NCI-H1092 (cell line): ENCODE data around the gene KIF21B.

Source experiments
- DNase-seq: peaks from one replicate; lab custom pipeline; 2025; lab: John Stamatoyannopoulos, UW

Gene KIF21B

DNA sequence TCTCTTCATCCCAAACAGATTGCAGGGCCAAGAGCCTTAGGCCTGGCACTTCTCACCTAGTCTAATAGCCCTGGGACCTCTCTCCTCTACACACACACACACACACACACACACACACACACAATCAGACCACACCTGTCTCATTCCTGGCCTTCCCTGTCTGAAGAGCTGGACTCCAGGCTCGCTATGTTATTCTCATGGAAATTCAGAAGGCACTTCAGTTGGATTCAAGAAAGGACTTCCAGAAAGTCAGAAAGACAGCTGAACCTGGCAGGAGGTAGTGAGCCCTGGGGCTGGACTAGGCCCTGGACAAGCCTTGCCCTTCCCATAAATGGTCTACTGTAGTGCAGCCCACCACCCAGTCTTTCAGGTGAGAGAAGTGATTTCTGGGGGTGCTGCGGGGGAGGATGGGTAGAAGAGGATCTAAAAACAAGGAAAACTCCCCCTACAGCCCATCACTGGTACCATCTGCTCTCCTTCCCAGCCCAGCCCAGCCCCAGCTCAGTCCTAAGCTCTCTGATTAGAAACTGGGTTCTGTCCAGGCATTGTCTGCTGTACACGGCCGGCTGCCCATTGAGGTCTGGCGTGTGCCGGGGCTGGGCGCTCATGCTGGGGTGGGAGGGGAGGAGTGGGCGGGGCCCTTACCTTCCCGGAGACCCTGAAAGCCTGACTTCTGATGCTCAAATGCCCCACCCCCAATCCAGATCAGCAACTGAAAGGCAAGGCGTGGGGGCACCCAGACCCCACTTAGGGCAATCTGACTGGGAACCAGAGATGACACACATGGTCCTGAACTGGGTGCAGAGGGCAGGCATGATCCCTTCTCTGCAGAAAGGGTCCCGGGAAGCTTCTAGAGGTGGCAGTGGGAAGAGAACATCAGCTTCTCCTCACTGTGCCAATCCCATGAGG, 2.5 kb downstream of the KIF21B start:
- no peak for DNase-seq

GRCh38 chr1:201020040-201020591, 3.4 kb downstream of the KIF21B start:
- DNase-seq: no peak

GRCh38 chr1:201019321-201019977, 4.1 kb downstream of the KIF21B start:
- no peak for DNase-seq

GRCh38 chr1:201017828-201018163, 5.7 kb downstream of the KIF21B start:
- no peak for DNase-seq

- no peak for DNase-seq
Measured at GRCh38 chr1:201016943-201017827, 6.3 kb downstream of the KIF21B start.

DNA sequence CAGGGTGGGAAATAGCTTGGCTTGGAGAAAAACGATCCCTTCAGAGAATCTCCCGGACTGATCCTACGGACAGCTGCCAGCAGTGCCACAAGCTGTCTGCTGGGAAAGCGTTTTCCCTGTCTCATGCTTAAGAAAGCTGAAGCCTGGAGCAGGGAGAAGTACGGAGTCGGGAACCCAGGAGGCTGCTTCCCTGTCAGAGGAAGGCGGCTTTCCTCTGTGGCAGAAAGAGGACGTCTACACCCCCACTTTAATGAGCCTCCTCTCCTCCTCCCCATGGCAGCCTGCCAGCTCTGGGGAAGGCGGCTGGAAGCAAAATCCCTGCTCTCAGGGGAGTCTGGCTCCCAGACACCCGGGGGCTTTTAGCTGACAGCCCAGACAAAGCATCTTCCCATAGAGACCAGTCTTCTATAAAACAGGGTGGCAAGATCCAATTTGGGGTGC, 7.3 kb downstream of the KIF21B start:
- DNase-seq: peak; percentile 84

DNA sequence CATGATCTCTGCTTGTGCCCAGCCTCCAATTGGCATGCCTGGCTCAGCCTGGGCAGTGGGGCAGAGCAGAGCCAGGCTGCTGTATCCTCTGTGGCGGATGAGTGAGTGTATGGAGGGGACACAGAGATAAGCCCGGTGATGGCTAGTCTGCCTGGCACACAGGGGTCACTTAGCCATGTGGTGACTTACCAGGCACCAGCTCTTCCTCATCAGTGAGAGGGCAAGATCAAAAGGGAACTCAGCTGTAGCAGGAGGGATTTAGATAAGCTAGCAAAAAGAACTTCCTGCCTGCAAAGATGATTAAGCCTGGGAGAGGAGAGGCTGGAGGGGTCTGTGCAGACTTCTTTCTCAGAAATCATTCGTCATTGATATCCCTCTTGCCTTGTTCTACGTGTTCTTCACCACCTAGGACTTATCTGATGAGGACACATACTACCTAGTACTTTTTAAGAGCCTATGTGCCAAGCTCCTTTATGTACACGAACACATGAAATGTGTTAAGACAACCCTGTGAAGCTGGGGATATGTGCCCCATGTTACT, 7.9 kb downstream of the KIF21B start:
- DNase-seq: no peak

- DNase-seq: no peak
Measured at GRCh38 chr1:201014816-201015200, 8.7 kb downstream of the KIF21B start.

GRCh38 chr1:201013991-201014815, 9.3 kb downstream of the KIF21B start:
- no peak for DNase-seq

- DNase-seq: no peak
Measured at GRCh38 chr1:201013031-201013485, 10.5 kb downstream of the KIF21B start.

DNA sequence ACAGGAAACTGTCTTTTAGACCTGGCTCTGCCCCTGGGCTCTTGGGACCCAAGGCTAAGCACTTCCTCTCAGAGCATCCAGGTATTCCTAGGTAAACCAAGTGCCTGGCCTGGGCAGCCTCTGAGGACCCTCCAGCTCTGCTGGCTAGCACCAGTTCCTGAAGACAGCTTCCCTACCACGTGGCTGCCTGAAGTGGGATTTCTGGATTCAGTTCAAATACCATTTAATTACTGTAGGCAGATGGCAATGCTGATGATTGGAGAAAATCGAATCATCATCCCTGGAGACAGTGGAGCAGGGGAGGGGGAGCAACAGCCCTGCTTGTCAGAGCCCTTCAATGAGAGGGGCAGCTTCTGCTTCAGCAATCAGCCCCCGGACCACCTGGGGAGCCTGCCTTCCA, 11.9 kb downstream of the KIF21B start:
- DNase-seq: peak; percentile 87

GRCh38 chr1:201009962-201010645, 13.4 kb downstream of the KIF21B start:
- DNase-seq: no peak

- DNase-seq: no peak
Measured at GRCh38 chr1:201008666-201009360, 14.7 kb downstream of the KIF21B start.

GRCh38 chr1:201007481-201007880, 16.0 kb downstream of the KIF21B start:
- DNase-seq: no peak

DNA sequence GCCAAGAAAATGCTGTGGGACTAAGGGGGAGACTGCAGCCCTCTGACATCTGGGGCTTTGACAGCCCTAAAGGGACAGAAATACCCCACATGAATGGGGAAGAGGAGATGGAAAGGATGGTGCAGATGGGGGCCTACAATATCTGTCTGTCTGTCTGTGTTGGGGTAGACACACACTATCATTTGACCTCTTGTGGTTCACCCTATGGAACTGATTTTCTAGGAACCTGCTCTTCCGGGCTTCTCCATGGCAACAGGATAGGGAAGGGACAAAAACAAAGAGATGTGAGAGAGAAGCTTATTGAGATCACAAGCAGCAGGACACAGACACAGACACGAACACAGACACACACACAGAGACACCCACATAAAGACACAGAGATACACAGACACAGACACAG, 17.1 kb downstream of the KIF21B start:
- DNase-seq: no peak

- no peak for DNase-seq
Measured at GRCh38 chr1:201004732-201005131, 18.8 kb downstream of the KIF21B start.

DNA sequence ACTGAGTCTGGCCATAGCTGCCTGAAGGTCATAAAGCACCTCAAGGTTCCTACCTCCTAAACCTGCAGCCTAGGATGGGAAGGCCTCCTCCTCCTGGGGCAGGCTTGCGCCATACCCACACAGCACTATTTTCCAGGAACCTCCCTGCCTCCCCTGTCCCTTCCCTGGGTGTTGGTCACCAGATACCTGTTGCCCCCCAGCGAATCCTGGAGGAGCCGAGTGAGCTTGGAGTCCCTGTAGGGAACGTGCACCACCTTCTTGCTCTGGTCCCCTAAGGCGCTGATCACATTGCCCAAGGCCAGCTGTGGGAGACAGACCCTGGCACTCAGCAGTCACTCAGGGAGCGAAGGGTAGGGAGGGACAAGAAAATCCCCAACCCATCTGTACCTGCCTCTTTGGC, 19.4 kb downstream of the KIF21B start:
- no peak for DNase-seq

DNA sequence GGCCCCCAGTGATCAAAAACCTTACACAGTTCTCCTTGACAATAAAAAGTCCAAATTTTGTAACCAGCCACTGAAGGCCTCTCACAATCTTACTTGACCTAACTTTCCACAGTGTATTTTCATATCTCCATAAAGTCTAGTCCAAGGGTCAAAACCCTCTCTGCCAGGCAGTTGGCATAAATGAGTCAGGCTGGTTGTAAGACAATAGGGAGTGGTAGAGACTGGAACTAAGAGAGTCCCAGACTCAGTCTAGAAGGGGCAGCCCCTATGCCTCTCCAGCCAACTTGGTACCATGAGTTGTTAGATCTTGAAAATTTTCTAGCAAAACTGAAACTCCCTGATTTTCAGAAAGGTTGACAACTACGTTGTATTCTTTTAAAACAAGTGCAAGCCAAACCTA, 21.0 kb downstream of the KIF21B start:
- no peak for DNase-seq

- no peak for DNase-seq
Measured at GRCh38 chr1:201001962-201002361, 21.6 kb downstream of the KIF21B start.

DNA sequence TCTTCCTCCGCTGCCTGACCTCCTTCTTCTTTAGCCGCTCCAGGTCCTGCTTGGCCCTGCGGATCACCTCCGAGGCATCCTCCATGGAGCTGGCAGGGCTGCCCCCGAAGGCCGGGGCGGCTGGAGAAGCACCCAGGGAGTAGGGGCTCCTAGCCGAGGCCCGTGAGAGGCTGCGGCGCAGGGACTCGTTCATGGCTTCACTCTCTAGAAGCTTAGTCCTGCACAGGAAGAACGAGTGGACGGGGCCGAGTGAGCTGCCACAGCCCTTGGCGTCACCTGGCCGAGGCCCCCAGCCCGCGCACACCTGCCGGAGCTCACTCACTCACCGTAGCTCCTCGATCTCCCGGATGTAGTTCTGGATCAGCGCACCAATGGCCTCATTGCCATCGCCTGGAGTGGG, 23.1 kb downstream of the KIF21B start:
- DNase-seq: no peak
